Natural killer cell treated with Interleukin-12 subunit alpha and Interleukin-12 subunit beta and Interleukin-15 and Interleukin-18, amount 100 ng/mL, for 72 hours (primary cell): ENCODE measurements around the gene POLR1E. TPM values are rescaled to one million over a fixed set of nuclear protein-coding genes. Genes with fewer than 3 reads are reported as not detected.

Source experiments
- ATAC-seq, 2 donors: fragments of 150-1000 bp; cut with Tn5 transposase in 1 of 2; sonication (Bioruptor Pico), chemical (Tn5 transposase) in 1 of 2; 2 replicates each; pipeline ENCODE4 v1.10.0; 2021
- DNase-seq: peaks from one replicate; pipeline ENCODE4 v3.0.0; 2022; ENCODE audit warnings: low spot score
- H3K27ac Mint-ChIP-seq, 2 donors: 1 replicate in 1 of 2; 2 replicates in 1 of 2; pipeline ENCODE4 v1.8.0; 2022; ENCODE audit warnings: mixed read lengths in 2 of 2, mild to moderate bottlenecking in 1 of 2, moderate library complexity in 1 of 2
- H3K27me3 Mint-ChIP-seq, 2 donors: 1 replicate in 1 of 2; 2 replicates in 1 of 2; pipeline ENCODE4 v1.8.0; 2022; ENCODE audit warnings: mixed read lengths in 2 of 2
- H3K36me3 Mint-ChIP-seq: one replicate; pipeline ENCODE4 v1.8.0; 2022; ENCODE audit warnings: mixed read lengths
- H3K4me1 Mint-ChIP-seq, 2 donors: 1 replicate in 1 of 2; 2 replicates in 1 of 2; pipeline ENCODE4 v1.8.0; 2022; ENCODE audit warnings: low read depth in 2 of 2, mixed read lengths in 2 of 2, mild to moderate bottlenecking in 1 of 2
- H3K4me3 Mint-ChIP-seq: one replicate; pipeline ENCODE4 v1.8.0; 2022; ENCODE audit warnings: mixed read lengths
- H3K9me3 Mint-ChIP-seq: 2 replicates; pipeline ENCODE4 v1.8.0; 2022; ENCODE audit warnings: mixed read lengths
- total RNA-seq, 2 donors: library from RNA; stranded (reverse); gene quantifications; one replicate each; pipeline ENCODE4 v1.2.3, GENCODE V29; 2022

Gene POLR1E
- 10 to 100 TPM; 37.0 to 70.2 TPM for total RNA-seq

GRCh38 chr9:37485389-37486255 is at the start of gene POLR1E:
POLR1E (plus strand) TSS chr9:37485948; CDS start chr9:37486048, 100 bp downstream.
- ATAC-seq, result peak; percentile 99 to 100
- Mint-ChIP-seq H3K4me3 (peak within 1 kb of the TSS; percentile 98), H3K27me3 (peaks cover 6 to 11% of the 10 kb centered on the region in 2 donors), H3K4me1 (peaks cover 28 to 43% of the 10 kb centered on the region in 2 donors), H3K27ac (peak within 1 kb of the TSS; percentile 92), H3K36me3 (peaks cover 7% of the 10 kb centered on the region), H3K9me3 (no peaks in the 10 kb centered on the region)
- peak; percentile 97 for DNase-seq

GRCh38 chr9:37436540-37436939 is 49.2 kb upstream of the POLR1E start:
- ATAC-seq (no peak), DNase-seq (no peak)
- Mint-ChIP-seq H3K4me3 (no peak overlapping the region), H3K9me3 (no peaks in the 10 kb centered on the region), H3K27me3 (no peaks in the 10 kb centered on the region), H3K4me1 (peaks cover 4 to 5% of the 10 kb centered on the region in 2 donors), H3K36me3 (peaks cover 9% of the 10 kb centered on the region), H3K27ac (no peak overlapping the region)

- no peak for ATAC-seq
- Mint-ChIP-seq H3K4me3 (no peak overlapping the region), H3K9me3 (no peaks in the 10 kb centered on the region)
Measured at GRCh38 chr9:37437010-37437409, 48.7 kb upstream of the POLR1E start.

GRCh38 chr9:37437621-37438020 is 48.1 kb upstream of the POLR1E start:
- ATAC-seq (no peak), DNase-seq (no peak)
- Mint-ChIP-seq H3K9me3 (no peaks in the 10 kb centered on the region), H3K27me3 (no peaks in the 10 kb centered on the region), H3K36me3 (peaks cover 9% of the 10 kb centered on the region), H3K4me1 (peaks cover 4 to 5% of the 10 kb centered on the region in 2 donors), H3K4me3 (no peak overlapping the region), H3K27ac (no peak overlapping the region)

More at GRCh38 chr9:37437010-37437409, 48.7 kb upstream of the POLR1E start:
- DNase-seq, result no peak
- peaks cover 9% of the 10 kb centered on the region for H3K36me3 Mint-ChIP-seq
- H3K4me1 Mint-ChIP-seq, result peaks cover 4 to 5% of the 10 kb centered on the region in 2 donors
- no peaks in the 10 kb centered on the region for H3K27me3 Mint-ChIP-seq
- H3K27ac Mint-ChIP-seq, result no peak overlapping the region

GRCh38 chr9:37438359-37438758 is 47.4 kb upstream of the POLR1E start:
- Mint-ChIP-seq H3K9me3 (no peaks in the 10 kb centered on the region), H3K27ac (no peak overlapping the region), H3K4me3 (no peak overlapping the region), H3K27me3 (no peaks in the 10 kb centered on the region), H3K36me3 (peaks cover 9% of the 10 kb centered on the region), H3K4me1 (peaks cover 0 to 2% of the 10 kb centered on the region in 2 donors)
- ATAC-seq (no peak), DNase-seq (no peak)

GRCh38 chr9:37441776-37442370 is 43.9 kb upstream of the POLR1E start:
- H3K36me3 Mint-ChIP-seq, result peaks cover 9% of the 10 kb centered on the region
- H3K27ac Mint-ChIP-seq, result no peak overlapping the region
- no peaks in the 10 kb centered on the region for H3K9me3 Mint-ChIP-seq
- ATAC-seq (no peak), DNase-seq (no peak)
- H3K4me1 Mint-ChIP-seq, result peaks cover 0 to 12% of the 10 kb centered on the region in 2 donors
- no peaks in the 10 kb centered on the region for H3K27me3 Mint-ChIP-seq
- H3K4me3 Mint-ChIP-seq, result no peak overlapping the region

GRCh38 chr9:37442556-37442955 is 43.2 kb upstream of the POLR1E start:
- peaks cover 0 to 15% of the 10 kb centered on the region in 2 donors for H3K4me1 Mint-ChIP-seq
- no peak for DNase-seq
- no peak overlapping the region for H3K27ac Mint-ChIP-seq
- ATAC-seq, result no peak
- H3K9me3 Mint-ChIP-seq, result no peaks in the 10 kb centered on the region
- H3K4me3 Mint-ChIP-seq, result no peak overlapping the region
- H3K36me3 Mint-ChIP-seq, result peaks cover 7% of the 10 kb centered on the region
- no peaks in the 10 kb centered on the region for H3K27me3 Mint-ChIP-seq

- H3K27ac Mint-ChIP-seq, result no peak overlapping the region
- H3K27me3 Mint-ChIP-seq, result no peaks in the 10 kb centered on the region
- H3K4me1 Mint-ChIP-seq, result peaks cover 0 to 17% of the 10 kb centered on the region in 2 donors
- H3K4me3 Mint-ChIP-seq, result no peak overlapping the region
- no peaks in the 10 kb centered on the region for H3K36me3 Mint-ChIP-seq
- H3K9me3 Mint-ChIP-seq, result no peaks in the 10 kb centered on the region
- DNase-seq (no peak), ATAC-seq (no peak)
Measured at GRCh38 chr9:37443566-37443965, 42.2 kb upstream of the POLR1E start.

GRCh38 chr9:37444890-37445289 is 40.9 kb upstream of the POLR1E start:
- Mint-ChIP-seq H3K4me1 (peaks cover 0 to 19% of the 10 kb centered on the region in 2 donors), H3K27me3 (no peaks in the 10 kb centered on the region), H3K4me3 (no peak overlapping the region), H3K9me3 (no peaks in the 10 kb centered on the region), H3K36me3 (no peaks in the 10 kb centered on the region), H3K27ac (peak overlapping the region in 1 of 2 donors; percentile 80)
- no peak for ATAC-seq
- no peak for DNase-seq

- no peaks in the 10 kb centered on the region for H3K36me3 Mint-ChIP-seq
- H3K4me3 Mint-ChIP-seq, result no peak overlapping the region
- H3K4me1 Mint-ChIP-seq, result peaks cover 0 to 21% of the 10 kb centered on the region in 2 donors
- no peaks in the 10 kb centered on the region for H3K9me3 Mint-ChIP-seq
- H3K27me3 Mint-ChIP-seq, result no peaks in the 10 kb centered on the region
- ATAC-seq, result no peak
- peak overlapping the region in 1 of 2 donors; percentile 80 for H3K27ac Mint-ChIP-seq
- DNase-seq, result no peak
Measured at GRCh38 chr9:37445832-37446231, 39.9 kb upstream of the POLR1E start.

- no peak for DNase-seq
- Mint-ChIP-seq H3K4me3 (no peak overlapping the region), H3K4me1 (peaks cover 0 to 20% of the 10 kb centered on the region in 2 donors), H3K27me3 (no peaks in the 10 kb centered on the region), H3K36me3 (no peaks in the 10 kb centered on the region), H3K27ac (no peak overlapping the region), H3K9me3 (no peaks in the 10 kb centered on the region)
- no peak for ATAC-seq
Measured at GRCh38 chr9:37446401-37446800, 39.3 kb upstream of the POLR1E start.

- no peak for ATAC-seq
- Mint-ChIP-seq H3K4me3 (no peak overlapping the region), H3K27me3 (no peaks in the 10 kb centered on the region)
Measured at GRCh38 chr9:37447111-37447510, 38.6 kb upstream of the POLR1E start.

GRCh38 chr9:37449862-37450632 is 35.7 kb upstream of the POLR1E start:
- Mint-ChIP-seq H3K4me1 (peaks cover 0 to 26% of the 10 kb centered on the region in 2 donors), H3K27me3 (no peaks in the 10 kb centered on the region), H3K36me3 (no peaks in the 10 kb centered on the region), H3K9me3 (no peaks in the 10 kb centered on the region), H3K27ac (no peak overlapping the region), H3K4me3 (no peak overlapping the region)
- DNase-seq (no peak), ATAC-seq (no peak)

More at GRCh38 chr9:37447111-37447510, 38.6 kb upstream of the POLR1E start:
- H3K27ac Mint-ChIP-seq, result no peak overlapping the region
- H3K9me3 Mint-ChIP-seq, result no peaks in the 10 kb centered on the region
- no peak for DNase-seq
- no peaks in the 10 kb centered on the region for H3K36me3 Mint-ChIP-seq
- peaks cover 0 to 19% of the 10 kb centered on the region in 2 donors for H3K4me1 Mint-ChIP-seq
